Activated CD4-positive, alpha-beta T cell treated with anti-CD3 and anti-CD28 coated beads, Interleukin-2, amount 50 U/mL, for 24 hours (primary cell): ENCODE measurements around the gene C1QTNF3.

Experiments
- DNase-seq, 2 donors: peaks; one replicate each; pipeline ENCODE4 v3.0.0-alpha.2; 2020; ENCODE audit warnings: low read depth in 1 of 2, low spot score in 1 of 2

The C1QTNF3 gene

DNA sequence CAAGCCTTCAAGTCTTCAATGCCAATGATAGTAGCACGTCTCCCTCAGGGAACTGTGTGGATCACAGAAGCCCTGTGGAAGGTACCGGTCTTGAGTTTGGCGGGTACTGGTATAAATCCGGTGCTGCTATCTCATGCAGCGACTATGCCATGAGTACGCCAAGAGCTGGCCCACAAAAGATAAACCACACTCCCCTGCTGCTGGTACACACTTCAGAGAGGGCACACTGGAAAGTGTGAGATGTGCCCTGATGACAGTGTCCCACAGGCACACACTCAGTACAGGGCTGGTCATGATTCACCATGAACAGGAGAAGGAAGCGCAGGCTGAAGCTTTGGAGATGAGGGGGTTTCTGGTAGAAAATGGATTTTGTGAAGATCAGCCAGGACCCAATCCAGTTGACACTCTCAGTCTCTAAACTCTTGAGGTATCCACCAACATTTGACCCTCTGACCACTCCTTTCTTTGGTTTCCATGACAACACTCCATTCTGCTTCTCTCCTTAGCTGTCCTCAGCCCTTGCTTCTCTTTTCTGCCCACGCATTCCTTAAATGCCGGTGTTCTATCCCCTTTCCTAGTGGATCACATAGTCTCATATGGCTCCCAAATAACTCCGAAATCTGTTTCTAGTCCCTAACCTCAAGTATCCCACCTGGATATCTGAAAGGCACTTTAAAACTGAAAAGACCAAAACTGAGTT, 40.2 kb downstream of the C1QTNF3 start:
- no peak for DNase-seq

DNA sequence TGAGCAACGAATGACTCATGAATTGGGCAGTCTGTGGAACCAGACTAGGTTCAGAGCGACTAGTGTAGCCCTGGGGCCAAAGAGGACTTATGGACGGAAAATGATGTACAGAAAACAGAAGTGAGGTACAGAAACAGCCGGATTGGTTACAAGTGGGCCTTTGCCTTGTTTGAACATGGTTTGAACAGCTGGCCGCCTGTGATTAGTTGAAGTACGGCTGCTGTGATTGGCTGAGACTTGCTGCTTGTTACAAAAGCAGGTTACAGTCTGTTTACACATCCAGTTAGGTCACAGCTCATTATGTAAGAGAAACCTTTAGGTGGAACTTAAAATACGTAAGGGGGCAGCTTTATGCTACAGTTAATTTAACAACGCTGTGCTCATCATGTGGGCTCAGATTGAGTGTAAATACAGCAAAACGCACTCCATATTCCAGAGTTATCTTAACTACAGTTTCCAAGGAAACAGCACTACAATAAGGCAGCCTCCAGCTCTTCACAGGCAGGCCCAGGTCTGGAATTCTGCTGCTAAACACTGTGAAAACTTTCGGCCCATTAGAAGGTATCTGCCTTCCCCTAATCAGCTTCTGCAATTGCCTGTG, 41.7 kb downstream of the C1QTNF3 start:
- DNase-seq: no peak

DNA sequence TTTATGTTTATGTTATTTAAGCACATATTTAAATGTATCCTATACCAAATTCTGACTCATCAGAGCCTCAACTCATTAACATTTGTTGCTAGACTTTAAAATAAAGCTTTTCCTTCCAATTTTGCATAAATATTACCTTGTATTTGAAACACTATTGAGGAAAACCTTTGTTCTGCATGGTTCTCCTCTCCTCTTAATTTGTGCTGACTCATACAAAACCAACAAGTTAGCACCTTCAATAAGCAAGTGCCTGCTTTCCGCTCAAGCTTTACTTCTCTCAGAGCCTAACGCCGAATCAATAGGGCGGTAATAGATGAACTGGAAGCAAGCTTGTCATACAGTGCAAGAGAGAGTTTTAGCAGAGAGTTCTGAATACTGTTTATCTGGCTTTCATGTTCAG, 43.0 kb downstream of the C1QTNF3 start:
- no peak for DNase-seq

GRCh38 chr5:33997331-33997983, 45.6 kb downstream of the C1QTNF3 start:
- DNase-seq: peak in 1 of 2 donors; percentile 15

DNA sequence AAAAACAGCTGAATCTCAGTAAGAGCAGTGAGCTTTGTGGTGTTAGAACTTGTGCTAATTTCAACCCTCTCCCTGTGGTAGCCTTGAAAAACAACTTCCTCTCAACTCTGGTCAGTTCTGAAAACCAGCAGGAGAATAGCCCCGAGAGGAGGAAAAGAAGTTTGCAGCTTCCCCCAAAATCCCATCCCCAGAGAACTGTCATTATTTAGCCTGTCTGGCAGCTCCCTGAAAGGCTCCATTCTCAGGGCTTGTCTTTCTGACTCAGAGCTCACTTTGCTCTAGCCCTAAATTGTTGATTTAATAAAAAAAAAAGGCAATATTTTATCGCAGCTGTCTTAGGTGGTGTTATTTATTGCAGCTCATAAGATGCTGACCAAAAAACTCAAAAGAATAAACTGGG, 47.1 kb downstream of the C1QTNF3 start:
- no peak for DNase-seq

- no peak for DNase-seq
These were observed 48.2 kb downstream of the C1QTNF3 start for GRCh38 chr5:33994845-33995244.

GRCh38 chr5:33992864-33993263, 50.1 kb downstream of the C1QTNF3 start:
- no peak for DNase-seq

DNA sequence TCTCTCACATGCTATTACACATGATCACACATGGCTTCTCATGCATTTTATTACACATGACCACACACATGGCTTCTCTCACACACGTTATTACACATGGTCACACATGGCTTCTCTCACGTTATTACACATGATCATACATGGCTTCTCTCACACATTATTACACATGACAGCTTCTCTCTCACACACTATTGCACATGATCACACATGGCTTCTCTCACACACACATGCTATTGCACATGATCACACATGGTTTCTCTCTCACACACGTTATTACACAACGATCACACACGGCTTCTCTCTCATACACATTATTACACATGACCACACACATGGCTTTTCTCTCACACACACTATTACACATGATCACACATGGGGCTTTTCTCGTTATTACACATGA, 57.6 kb downstream of the C1QTNF3 start:
- no peak for DNase-seq

DNA sequence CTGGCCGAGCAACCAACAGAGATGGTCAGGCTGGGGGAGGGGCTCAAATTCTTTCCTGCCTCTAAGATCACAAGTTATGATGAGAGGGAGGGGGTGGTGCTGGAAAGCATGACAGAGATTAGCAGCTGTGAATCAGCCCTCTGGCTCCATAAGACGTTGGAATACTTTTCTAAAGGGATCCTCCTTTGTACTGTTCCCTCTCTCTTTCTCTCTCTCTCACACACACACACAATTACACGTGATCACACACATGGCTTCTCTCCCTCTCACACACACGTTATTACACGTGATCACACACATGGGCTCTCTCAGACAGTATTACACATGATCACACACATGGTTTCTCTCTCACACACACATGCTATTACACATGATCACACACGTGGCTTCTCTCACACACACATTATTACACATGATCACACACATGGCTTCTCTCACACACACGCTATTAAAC, 58.3 kb downstream of the C1QTNF3 start, which contains the start of gene SLC45A2:
Gene SLC45A2 (minus strand): TSS at position 23 of the 454 bp plus-strand sequence. CDS start 110 bp downstream, outside the sequence.
- no peak for DNase-seq

GRCh38 chr5:33984178-33984577, 58.8 kb downstream of the C1QTNF3 start:
- no peak for DNase-seq

DNA sequence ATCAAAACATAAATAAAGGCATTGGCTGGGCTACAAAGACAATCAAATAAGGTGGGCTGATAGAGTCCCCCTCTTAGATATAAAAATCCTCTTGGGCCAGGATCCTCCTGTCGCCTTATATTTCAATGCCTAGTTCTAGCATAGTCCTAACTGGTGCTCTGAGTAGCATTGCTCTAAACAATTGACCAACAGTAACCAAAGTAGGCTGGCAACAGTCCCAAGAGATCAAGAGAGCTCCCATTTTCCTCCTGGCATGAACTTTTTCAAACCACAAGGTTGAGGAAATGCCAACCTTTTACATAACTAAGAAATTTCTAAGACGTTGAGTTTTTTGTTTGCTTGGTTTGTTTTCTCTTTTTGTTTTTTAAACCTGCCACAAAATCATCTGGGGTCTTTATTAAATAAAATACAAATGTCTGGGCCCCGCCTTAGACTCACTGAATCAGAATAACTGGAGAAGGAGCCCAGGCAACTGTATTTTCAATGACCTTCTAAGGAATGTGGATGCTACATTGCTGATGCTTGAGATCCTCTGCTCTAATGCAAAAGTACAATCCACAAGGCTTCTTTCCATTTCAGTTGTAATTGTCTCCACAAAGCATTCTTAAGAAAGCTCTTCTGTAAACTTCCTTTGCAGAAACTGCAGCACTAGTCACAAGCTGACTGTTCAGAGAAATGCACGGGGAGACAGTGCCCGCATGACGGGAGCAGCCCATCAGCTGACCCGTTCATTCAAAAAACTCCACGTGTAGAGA, 61.4 kb downstream of the C1QTNF3 start:
- DNase-seq: no peak

DNA sequence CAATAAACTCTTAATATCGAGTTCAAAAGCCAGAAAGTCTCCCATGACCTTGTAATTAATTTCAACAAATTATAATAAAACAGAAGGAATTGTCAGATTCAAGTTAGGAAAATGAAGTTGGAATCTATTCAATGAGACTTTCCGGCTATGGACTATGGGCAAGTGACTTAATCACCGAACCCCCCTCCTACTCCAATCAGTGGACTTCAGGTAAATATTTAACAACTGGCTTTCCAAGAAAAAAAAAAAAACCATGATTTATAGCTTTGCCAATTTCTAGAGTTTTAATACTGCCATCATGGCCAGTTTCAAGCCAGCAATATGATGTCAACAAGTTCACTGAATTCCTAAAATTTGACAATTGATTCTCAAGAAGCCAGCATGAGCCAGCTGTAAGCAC, 63.0 kb downstream of the C1QTNF3 start:
- DNase-seq: no peak

GRCh38 chr5:33978306-33978705, 64.7 kb downstream of the C1QTNF3 start:
- DNase-seq: no peak

- DNase-seq: no peak
These were observed 66.7 kb downstream of the C1QTNF3 start for GRCh38 chr5:33976307-33976706.

DNA sequence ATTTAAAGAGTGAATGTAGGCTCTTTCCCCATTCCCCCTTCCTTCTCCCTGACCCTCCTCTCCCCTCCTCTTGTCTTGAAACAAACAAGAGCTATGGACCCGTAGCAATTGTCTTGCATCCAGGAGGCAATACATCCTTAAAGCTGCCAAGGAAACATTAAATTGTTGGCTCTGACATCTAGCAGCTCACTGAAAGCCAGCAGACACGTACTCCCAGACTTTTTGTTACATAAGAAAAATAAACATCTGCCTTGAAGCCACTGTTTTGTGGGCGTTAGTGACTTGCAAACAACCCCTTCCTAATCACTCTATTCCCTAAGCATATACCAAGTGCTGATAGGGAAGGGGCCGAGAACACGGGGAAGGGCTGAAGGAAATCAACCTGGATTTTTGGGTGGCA, 67.2 kb downstream of the C1QTNF3 start:
- no peak for DNase-seq

DNA sequence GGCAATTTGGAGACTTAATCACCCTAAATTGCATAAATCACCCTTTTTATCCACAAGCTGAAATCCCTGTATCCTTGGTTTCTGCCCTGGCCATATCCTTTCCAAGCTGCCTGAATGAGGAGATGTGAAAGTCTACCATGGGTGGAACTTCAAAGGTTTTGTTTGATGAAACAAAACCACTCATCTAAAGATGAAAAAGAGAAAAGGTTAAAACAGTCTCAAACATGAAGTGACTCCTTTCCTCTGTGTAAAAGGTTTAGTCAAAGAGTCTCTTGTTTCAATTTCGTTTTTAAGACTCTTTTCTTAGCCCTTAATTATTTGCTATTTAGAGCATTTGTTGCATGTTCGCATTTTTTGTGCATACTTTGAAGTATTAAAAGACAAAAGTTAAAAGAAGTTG, 69.7 kb downstream of the C1QTNF3 start:
- DNase-seq: no peak

DNA sequence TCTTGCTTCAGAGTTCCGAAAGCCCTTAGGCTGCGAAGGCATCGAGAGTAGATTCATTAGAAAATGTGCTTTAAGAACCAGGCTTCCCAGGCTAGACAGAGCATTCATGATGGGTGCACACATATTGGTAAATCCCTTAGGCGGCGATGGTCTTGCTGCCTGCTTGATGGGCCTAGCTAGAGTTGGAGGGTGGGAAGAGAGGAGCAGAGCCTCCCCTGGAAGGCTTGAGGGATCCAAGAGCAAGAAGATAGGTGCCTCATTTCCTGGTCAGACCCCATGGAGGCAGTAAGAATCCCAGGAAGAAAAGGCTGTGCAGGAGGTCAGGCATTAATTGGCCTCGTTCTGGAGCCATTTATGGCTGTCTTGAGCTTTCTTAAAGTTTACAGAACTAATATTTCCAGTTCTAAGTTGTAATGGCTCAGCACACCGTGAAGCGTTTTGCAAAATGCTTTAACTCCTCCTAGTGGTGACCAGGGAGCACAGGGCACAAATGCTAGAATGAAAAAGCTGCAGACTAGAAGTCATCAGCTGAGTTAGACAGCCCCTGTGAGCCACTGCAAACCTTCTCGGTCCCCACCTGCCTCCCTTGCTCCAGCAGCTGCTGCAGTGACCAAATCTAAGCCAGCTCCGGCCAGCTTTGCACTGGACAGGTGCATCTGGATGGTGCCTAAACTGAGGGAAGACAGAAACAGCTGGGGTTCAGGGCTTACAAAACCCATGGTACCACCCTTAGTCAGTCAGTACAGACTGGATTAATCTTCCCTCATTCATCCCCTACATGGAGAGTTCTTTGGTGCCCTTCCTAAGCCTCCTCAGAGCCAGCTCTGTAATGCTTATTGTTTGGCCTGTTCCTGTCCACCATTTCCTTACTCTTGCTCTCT, 73.2 kb downstream of the C1QTNF3 start:
- DNase-seq: no peak

- DNase-seq: no peak
These were observed 74.6 kb downstream of the C1QTNF3 start for GRCh38 chr5:33968211-33969005.
